A549 (cell line): ENCODE results near the gene CCL17.

ENCODE experiments used
- EP300 ChIP-seq, 2 experiments: fragments of >200 bp; sonication (Bioruptor Twin); formaldehyde crosslinking; IDR thresholded peaks; 2 replicates in 1 of 2; 3 replicates in 1 of 2; pipeline ENCODE4 v1.6.1; 2016 to 2017
- HOXA7 ChIP-seq: fragments of 250-450 bp; sonication (Bioruptor Pico); IDR thresholded peaks from 2 replicates; pipeline ENCODE4 v1.5.0; 2020; ENCODE audit warnings: mild to moderate bottlenecking, moderate library complexity
- JUN ChIP-seq, 2 experiments: fragments of >200 bp; sonication (Bioruptor Twin); formaldehyde crosslinking; IDR thresholded peaks; 2 replicates in 1 of 2; 3 replicates in 1 of 2; pipeline ENCODE4 v1.6.1; 2016 to 2017
- MAFK ChIP-seq: fragments of 450-650 bp; IDR thresholded peaks from 2 replicates; pipeline ENCODE4 v1.6.1; 2014; ENCODE audit not compliant: partially characterized antibody
- POLR2A ChIP-seq: IDR thresholded peaks from 2 replicates; pipeline ENCODE4 v1.6.1; 2012; ENCODE audit warnings: mild to moderate bottlenecking, low read length
- POLR2AphosphoS2 ChIP-seq: conservative IDR thresholded peaks from 2 replicates; pipeline ENCODE4 v1.6.1; 2012; ENCODE audit warnings: low read length, improper control_type of control experiment, inconsistent platforms
- RCOR1 ChIP-seq: fragments of 150-350 bp; IDR thresholded peaks from 2 replicates; pipeline ENCODE4 v1.6.1; 2014; ENCODE audit warnings: antibody characterized with exemption, low read length, low read depth
- TF ChIP-seq, protein P1 (sequence below): fragments of >200 bp; sonication (Bioruptor Twin); formaldehyde crosslinking; IDR thresholded peaks from 3 replicates; pipeline ENCODE4 v1.5.1; 2016
- TF ChIP-seq, protein P2 (sequence below): fragments of 250-450 bp; sonication (Bioruptor Pico); IDR thresholded peaks from 2 replicates; pipeline ENCODE4 v1.5.0; 2021; ENCODE audit warnings: mild to moderate bottlenecking, moderate library complexity, borderline replicate concordance

DNA sequence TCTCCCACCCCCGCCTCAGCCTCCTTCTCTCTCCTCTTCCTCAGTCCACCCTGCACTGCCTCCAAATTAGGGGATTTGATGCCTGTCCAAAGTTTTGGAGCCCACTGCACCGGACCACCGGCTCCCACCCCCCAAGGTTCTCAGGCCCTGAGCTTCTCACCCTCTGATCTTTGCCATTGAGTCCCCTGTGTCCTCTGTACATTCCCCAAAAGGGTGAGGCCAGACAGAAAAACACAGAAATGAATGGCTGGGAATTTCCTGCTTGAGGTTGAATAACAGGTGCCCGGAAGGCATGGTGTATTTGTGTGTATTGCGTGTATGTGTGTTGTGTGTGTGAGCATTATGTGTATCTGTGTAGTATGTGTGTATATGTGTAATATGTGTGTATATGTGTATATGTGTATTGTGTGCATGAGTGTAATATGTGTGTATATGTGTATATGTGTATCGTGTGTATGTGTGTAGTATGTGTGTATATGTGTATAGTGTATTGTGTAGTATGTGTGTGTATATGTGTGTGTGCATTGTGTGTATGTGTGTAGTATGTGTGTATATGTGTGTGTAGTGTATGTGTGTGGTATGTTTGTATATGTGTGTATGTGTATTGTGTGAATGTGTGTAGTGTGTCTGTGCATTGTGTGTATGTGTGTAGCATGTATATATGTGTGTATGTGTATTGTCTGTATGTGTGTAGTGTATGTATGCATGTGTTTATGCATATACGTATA lies 16.0 kb upstream of the CCL17 start:
- TF ChIP-seq, protein P1, sequence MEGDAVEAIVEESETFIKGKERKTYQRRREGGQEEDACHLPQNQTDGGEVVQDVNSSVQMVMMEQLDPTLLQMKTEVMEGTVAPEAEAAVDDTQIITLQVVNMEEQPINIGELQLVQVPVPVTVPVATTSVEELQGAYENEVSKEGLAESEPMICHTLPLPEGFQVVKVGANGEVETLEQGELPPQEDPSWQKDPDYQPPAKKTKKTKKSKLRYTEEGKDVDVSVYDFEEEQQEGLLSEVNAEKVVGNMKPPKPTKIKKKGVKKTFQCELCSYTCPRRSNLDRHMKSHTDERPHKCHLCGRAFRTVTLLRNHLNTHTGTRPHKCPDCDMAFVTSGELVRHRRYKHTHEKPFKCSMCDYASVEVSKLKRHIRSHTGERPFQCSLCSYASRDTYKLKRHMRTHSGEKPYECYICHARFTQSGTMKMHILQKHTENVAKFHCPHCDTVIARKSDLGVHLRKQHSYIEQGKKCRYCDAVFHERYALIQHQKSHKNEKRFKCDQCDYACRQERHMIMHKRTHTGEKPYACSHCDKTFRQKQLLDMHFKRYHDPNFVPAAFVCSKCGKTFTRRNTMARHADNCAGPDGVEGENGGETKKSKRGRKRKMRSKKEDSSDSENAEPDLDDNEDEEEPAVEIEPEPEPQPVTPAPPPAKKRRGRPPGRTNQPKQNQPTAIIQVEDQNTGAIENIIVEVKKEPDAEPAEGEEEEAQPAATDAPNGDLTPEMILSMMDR = no peak
- TF ChIP-seq EP300 (IDR thresholded peaks at IDR 0.05) (no peak), POLR2AphosphoS2 (no peak), POLR2A (no peak), RCOR1 (no peak), HOXA7 (CRISPR knock-in tag) (no peak), JUN (IDR thresholded peaks at IDR 0.05) (no peak), MAFK (no peak)
- TF ChIP-seq, protein P2, sequence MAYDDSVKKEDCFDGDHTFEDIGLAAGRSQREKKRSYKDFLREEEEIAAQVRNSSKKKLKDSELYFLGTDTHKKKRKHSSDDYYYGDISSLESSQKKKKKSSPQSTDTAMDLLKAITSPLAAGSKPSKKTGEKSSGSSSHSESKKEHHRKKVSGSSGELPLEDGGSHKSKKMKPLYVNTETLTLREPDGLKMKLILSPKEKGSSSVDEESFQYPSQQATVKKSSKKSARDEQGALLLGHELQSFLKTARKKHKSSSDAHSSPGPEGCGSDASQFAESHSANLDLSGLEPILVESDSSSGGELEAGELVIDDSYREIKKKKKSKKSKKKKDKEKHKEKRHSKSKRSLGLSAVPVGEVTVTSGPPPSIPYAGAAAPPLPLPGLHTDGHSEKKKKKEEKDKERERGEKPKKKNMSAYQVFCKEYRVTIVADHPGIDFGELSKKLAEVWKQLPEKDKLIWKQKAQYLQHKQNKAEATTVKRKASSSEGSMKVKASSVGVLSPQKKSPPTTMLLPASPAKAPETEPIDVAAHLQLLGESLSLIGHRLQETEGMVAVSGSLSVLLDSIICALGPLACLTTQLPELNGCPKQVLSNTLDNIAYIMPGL = no peak
